Thymus (tissue), 11 donors: Measurements from ENCODE around the gene THUMPD2. TPM values are rescaled to one million over a fixed set of nuclear protein-coding genes. Genes with fewer than 3 reads are reported as not detected.

ENCODE experiments used
- DNase-seq, 9 donors: peaks; one replicate each; pipeline ENCODE4 v3.0.0-alpha.2; 2013; ENCODE audit warnings: low spot score in 9 of 9, low read depth in 6 of 9, missing footprints in 1 of 9
- H3K27ac ChIP-seq, 2 donors: one replicate each; pipeline ENCODE4 v1.5.1; 2013; ENCODE audit warnings: control low read depth in 1 of 2, low read depth in 1 of 2, low read length in 1 of 2, mild to moderate bottlenecking in 1 of 2, moderate library complexity in 1 of 2
- H3K27me3 ChIP-seq, 2 donors: one replicate each; pipeline ENCODE4 v1.5.1; 2013; ENCODE audit warnings: low read length in 1 of 2; ENCODE audit not compliant: control insufficient read depth in 2 of 2, insufficient read depth in 1 of 2
- H3K36me3 ChIP-seq, 2 donors: one replicate each; pipeline ENCODE4 v1.5.1; 2013; ENCODE audit warnings: low read length in 1 of 2, mild to moderate bottlenecking in 1 of 2, moderate library complexity in 1 of 2; ENCODE audit not compliant: control insufficient read depth in 2 of 2, insufficient read depth in 2 of 2
- H3K4me1 ChIP-seq, 2 donors: one replicate each; pipeline ENCODE4 v1.5.1; 2013; ENCODE audit warnings: low read length in 2 of 2; ENCODE audit not compliant: control insufficient read depth in 2 of 2, insufficient read depth in 2 of 2
- H3K4me3 ChIP-seq, 2 donors: one replicate each; pipeline ENCODE4 v1.5.1; 2013; ENCODE audit warnings: low read length in 2 of 2, control low read depth in 1 of 2, mild to moderate bottlenecking in 1 of 2
- H3K9me3 ChIP-seq, 2 donors: one replicate each; pipeline ENCODE4 v1.5.1; 2013; ENCODE audit warnings: low read length in 1 of 2, mild to moderate bottlenecking in 1 of 2; ENCODE audit not compliant: control insufficient read depth in 2 of 2, insufficient read depth in 1 of 2
- WGBS: extraction: QIAGEN DNeasy Blood & Tissue Kit; methylation state at CpG from one replicate; pipeline ENCODE4 v1.1.7; 2013; 5-methylcytosine and 5-hydroxymethylcytosine counted together
- polyA plus RNA-seq: library from polyadenylated mRNA; stranded (reverse); fragments of 200-250 nt; gene quantifications from one replicate; pipeline ENCODE4 v1.2.3, GENCODE V29; 2013
- total RNA-seq: library from RNA; stranded (reverse); fragments of 120-200 nt; gene quantifications from one replicate; pipeline ENCODE4 v1.2.4, GENCODE V29; 2013
- donor health status: healthy.

THUMPD2 gene
- total and polyA plus RNA-seq, 2 donors: 18.2 to 31.1 TPM

- H3K36me3 ChIP-seq: no peaks in the 10 kb centered on the region
- WGBS: 96% methylated on average over 3 of the region's 3 CpGs
- H3K27me3 ChIP-seq: no peaks in the 10 kb centered on the region
- no peak overlapping the region for H3K4me3 ChIP-seq
- no peak overlapping the region for H3K27ac ChIP-seq
- no peak for DNase-seq
- no peaks in the 10 kb centered on the region for H3K9me3 ChIP-seq
- no peaks in the 10 kb centered on the region for H3K4me1 ChIP-seq
Observed at GRCh38 chr2:39703181-39703872, 75.7 kb downstream of the THUMPD2 start.

- no peak overlapping the region for H3K4me3 ChIP-seq
- no peak for DNase-seq
- H3K4me1 ChIP-seq: no peaks in the 10 kb centered on the region
- no peak overlapping the region for H3K27ac ChIP-seq
- no peaks in the 10 kb centered on the region for H3K27me3 ChIP-seq
- 96% methylated on average over 1 of the region's 1 CpG for WGBS
- no peaks in the 10 kb centered on the region for H3K36me3 ChIP-seq
- no peaks in the 10 kb centered on the region for H3K9me3 ChIP-seq
Observed at GRCh38 chr2:39701137-39701536, 77.9 kb downstream of the THUMPD2 start.

GRCh38 chr2:39697454-39697853 lies 81.6 kb downstream of the THUMPD2 start:
- Histone ChIP-seq H3K27ac (no peak overlapping the region), H3K36me3 (no peaks in the 10 kb centered on the region), H3K4me3 (no peak overlapping the region), H3K9me3 (no peaks in the 10 kb centered on the region), H3K4me1 (no peaks in the 10 kb centered on the region), H3K27me3 (no peaks in the 10 kb centered on the region)
- 91% methylated on average over 2 of the region's 2 CpGs for WGBS
- no peak for DNase-seq

GRCh38 chr2:39696838-39697237 lies 82.2 kb downstream of the THUMPD2 start:
- H3K9me3 ChIP-seq: no peaks in the 10 kb centered on the region
- 92% methylated on average over 1 of the region's 1 CpG for WGBS
- no peak overlapping the region for H3K27ac ChIP-seq
- no peak overlapping the region for H3K4me3 ChIP-seq
- no peaks in the 10 kb centered on the region for H3K4me1 ChIP-seq
- DNase-seq: no peak
- H3K27me3 ChIP-seq: no peaks in the 10 kb centered on the region
- no peaks in the 10 kb centered on the region for H3K36me3 ChIP-seq

- Histone ChIP-seq H3K4me1 (no peaks in the 10 kb centered on the region), H3K27me3 (no peaks in the 10 kb centered on the region), H3K36me3 (no peaks in the 10 kb centered on the region), H3K27ac (no peak overlapping the region), H3K9me3 (no peaks in the 10 kb centered on the region), H3K4me3 (no peak overlapping the region)
- no peak for DNase-seq
- WGBS: 95% methylated on average over 4 of the region's 4 CpGs
Observed at GRCh38 chr2:39696101-39696553, 82.9 kb downstream of the THUMPD2 start.

GRCh38 chr2:39693245-39693644 lies 85.8 kb downstream of the THUMPD2 start:
- DNase-seq: no peak
- no peaks in the 10 kb centered on the region for H3K27me3 ChIP-seq
- 98% methylated on average over 1 of the region's 1 CpG for WGBS

DNA sequence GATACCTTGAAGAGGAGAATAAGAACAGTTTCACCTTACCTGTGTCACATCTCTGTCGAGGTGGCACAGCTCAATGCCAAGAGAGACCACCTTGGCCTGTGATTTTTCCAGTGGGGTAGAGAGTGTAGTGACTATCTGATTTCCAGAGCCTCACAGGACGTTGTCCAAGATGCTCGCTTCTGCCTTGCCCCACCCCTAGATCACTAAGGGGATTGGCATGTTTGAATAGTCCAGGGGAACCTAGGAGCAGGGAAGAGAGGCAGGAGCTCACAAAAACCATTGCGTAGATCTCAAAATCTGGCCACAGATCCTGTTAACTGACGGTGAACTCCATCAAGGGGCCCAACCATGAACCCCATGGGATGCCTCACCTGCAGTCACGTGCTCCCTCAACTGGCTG lies 89.2 kb downstream of the THUMPD2 start:
- Histone ChIP-seq H3K36me3 (no peaks in the 10 kb centered on the region), H3K9me3 (no peaks in the 10 kb centered on the region), H3K4me3 (no peak overlapping the region), H3K27me3 (no peaks in the 10 kb centered on the region), H3K4me1 (no peaks in the 10 kb centered on the region), H3K27ac (no peak overlapping the region)
- 95% methylated on average over 6 of the region's 6 CpGs for WGBS
- no peak for DNase-seq

More at GRCh38 chr2:39693245-39693644, 85.8 kb downstream of the THUMPD2 start:
- Histone ChIP-seq H3K4me1 (no peaks in the 10 kb centered on the region), H3K9me3 (no peaks in the 10 kb centered on the region), H3K27ac (no peak overlapping the region), H3K36me3 (no peaks in the 10 kb centered on the region), H3K4me3 (no peak overlapping the region)

GRCh38 chr2:39689272-39689841 lies 89.7 kb downstream of the THUMPD2 start:
- no peak for DNase-seq
- no peak overlapping the region for H3K27ac ChIP-seq
- WGBS: 98% methylated on average over 1 of the region's 1 CpG

DNA sequence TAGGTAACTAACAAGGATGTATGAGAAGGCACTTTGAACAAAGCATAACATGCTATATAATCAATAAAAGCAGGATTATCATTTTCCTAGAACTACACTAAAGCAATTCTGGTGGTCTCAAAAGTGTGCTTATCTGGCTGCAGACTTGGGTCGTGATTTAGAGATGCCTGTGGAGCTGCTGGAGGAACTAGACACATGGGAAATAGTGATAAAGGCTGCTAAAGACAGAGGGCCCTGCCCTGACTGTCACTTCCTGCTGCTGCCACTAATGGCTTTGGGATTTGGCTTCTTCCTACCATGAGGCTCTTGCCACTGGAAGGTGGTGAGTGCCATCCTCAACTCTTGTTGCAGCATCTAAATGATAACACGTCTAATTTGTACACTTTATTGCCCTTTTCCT lies 90.9 kb downstream of the THUMPD2 start:
- WGBS: 70% methylated on average over 2 of the region's 2 CpGs
- Histone ChIP-seq H3K27me3 (no peaks in the 10 kb centered on the region), H3K4me1 (no peaks in the 10 kb centered on the region), H3K9me3 (no peaks in the 10 kb centered on the region), H3K4me3 (no peak overlapping the region), H3K36me3 (no peaks in the 10 kb centered on the region), H3K27ac (no peak overlapping the region)
- no peak for DNase-seq

More at GRCh38 chr2:39689272-39689841, 89.7 kb downstream of the THUMPD2 start:
- Histone ChIP-seq H3K36me3 (no peaks in the 10 kb centered on the region), H3K27me3 (no peaks in the 10 kb centered on the region), H3K4me3 (no peak overlapping the region), H3K4me1 (no peaks in the 10 kb centered on the region), H3K9me3 (no peaks in the 10 kb centered on the region)
